ENCODE measurements around the gene SUPV3L1. TPM values are rescaled to one million over a fixed set of nuclear protein-coding genes. Genes with fewer than 3 reads are reported as not detected.

The SUPV3L1 gene
- total and polyA plus RNA-seq, 9 of the 15 experiments (the other 6 are each of a cell fraction or from before 2014, with no cell fraction given): 45.2 to 156 (median 92.6) TPM

DNA sequence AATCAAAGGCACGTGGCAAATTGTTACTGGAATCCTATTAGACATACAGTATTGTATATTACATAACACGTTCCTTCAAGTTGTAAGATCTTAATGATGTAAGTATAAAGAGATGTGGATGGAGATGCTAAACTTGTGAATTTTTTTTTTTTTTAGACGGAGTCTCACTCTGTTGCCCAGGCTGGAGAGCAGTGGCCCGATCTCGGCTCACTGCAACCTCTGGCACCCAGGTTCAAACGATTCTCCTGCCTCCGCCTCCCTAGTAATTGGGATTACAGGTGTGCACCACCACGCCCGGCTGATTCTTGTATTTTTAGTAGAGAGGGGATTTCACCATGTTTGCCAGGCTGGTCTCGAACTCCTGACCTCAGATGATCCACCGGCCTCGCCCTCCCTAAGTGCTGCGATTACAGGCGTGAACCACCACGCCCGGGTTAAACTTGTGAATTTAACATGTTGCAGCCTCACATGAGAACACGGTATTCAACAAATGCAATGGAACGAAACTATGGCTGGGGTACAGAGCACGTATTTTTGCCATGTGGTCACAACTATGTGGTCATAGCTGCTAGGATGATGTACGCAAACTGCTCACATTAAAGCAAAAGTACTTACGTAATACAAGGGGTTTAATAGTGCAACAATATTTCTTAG, 818 bp upstream of the SUPV3L1 start (continued):
- TF ChIP-seq TEAD1 (CRISPR knock-in tag; IDR thresholded peaks at IDR 0.05) (peak in 1 of 2 experiments; percentile 80; a peak in 2 of 4 replicates), ZNF551 (CRISPR knock-in tag; IDR thresholded peaks at IDR 0.05) (no peak), HDAC6 (IDR thresholded peaks at IDR 0.05; ENCODE audit: low read depth, low read length) (no peak), ZC3H4 (CRISPR knock-in tag; IDR thresholded peaks at IDR 0.05; ENCODE audit: borderline replicate concordance) (peak; percentile 79; the same call in 1 of the 2 replicates), FOXK1 (CRISPR knock-in tag; IDR thresholded peaks at IDR 0.05; ENCODE audit: borderline replicate concordance) (peak; percentile 61; the same call in 1 of the 2 replicates), ZNF436 (CRISPR knock-in tag; IDR thresholded peaks at IDR 0.05) (no peak), KDM1A (IDR thresholded peaks at IDR 0.05) (peak; percentile 46 to 58; a peak in 2 of 4 replicates), TAL1 (IDR thresholded peaks at IDR 0.05) (no peak), TAF7 (tag; IDR thresholded peaks at IDR 0.05) (peak; percentile 59), GTF2E2 (tag; IDR thresholded peaks at IDR 0.05) (0 out of 2 replicates have a peak, but pooled peaks have one; percentile 15), MTA3 (IDR thresholded peaks at IDR 0.05; ENCODE audit: borderline replicate concordance) (peak; percentile 92; the same call in 1 of the 2 replicates), SPI1 (IDR thresholded peaks at IDR 0.05; ENCODE audit: borderline replicate concordance, low read depth, low read length) (no peak), ELF1 (tag; IDR thresholded peaks at IDR 0.05) (no peak), ZNF707 (CRISPR knock-in tag; conservative IDR thresholded peaks at IDR 0.05) (no peak)
- TF ChIP-seq, protein P1, sequence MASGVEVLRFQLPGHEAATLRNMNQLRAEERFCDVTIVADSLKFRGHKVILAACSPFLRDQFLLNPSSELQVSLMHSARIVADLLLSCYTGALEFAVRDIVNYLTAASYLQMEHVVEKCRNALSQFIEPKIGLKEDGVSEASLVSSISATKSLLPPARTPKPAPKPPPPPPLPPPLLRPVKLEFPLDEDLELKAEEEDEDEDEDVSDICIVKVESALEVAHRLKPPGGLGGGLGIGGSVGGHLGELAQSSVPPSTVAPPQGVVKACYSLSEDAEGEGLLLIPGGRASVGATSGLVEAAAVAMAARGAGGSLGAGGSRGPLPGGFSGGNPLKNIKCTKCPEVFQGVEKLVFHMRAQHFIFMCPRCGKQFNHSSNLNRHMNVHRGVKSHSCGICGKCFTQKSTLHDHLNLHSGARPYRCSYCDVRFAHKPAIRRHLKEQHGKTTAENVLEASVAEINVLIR (CRISPR knock-in tag; IDR thresholded peaks at IDR 0.05): no peak
- TF ChIP-seq, protein P2, sequence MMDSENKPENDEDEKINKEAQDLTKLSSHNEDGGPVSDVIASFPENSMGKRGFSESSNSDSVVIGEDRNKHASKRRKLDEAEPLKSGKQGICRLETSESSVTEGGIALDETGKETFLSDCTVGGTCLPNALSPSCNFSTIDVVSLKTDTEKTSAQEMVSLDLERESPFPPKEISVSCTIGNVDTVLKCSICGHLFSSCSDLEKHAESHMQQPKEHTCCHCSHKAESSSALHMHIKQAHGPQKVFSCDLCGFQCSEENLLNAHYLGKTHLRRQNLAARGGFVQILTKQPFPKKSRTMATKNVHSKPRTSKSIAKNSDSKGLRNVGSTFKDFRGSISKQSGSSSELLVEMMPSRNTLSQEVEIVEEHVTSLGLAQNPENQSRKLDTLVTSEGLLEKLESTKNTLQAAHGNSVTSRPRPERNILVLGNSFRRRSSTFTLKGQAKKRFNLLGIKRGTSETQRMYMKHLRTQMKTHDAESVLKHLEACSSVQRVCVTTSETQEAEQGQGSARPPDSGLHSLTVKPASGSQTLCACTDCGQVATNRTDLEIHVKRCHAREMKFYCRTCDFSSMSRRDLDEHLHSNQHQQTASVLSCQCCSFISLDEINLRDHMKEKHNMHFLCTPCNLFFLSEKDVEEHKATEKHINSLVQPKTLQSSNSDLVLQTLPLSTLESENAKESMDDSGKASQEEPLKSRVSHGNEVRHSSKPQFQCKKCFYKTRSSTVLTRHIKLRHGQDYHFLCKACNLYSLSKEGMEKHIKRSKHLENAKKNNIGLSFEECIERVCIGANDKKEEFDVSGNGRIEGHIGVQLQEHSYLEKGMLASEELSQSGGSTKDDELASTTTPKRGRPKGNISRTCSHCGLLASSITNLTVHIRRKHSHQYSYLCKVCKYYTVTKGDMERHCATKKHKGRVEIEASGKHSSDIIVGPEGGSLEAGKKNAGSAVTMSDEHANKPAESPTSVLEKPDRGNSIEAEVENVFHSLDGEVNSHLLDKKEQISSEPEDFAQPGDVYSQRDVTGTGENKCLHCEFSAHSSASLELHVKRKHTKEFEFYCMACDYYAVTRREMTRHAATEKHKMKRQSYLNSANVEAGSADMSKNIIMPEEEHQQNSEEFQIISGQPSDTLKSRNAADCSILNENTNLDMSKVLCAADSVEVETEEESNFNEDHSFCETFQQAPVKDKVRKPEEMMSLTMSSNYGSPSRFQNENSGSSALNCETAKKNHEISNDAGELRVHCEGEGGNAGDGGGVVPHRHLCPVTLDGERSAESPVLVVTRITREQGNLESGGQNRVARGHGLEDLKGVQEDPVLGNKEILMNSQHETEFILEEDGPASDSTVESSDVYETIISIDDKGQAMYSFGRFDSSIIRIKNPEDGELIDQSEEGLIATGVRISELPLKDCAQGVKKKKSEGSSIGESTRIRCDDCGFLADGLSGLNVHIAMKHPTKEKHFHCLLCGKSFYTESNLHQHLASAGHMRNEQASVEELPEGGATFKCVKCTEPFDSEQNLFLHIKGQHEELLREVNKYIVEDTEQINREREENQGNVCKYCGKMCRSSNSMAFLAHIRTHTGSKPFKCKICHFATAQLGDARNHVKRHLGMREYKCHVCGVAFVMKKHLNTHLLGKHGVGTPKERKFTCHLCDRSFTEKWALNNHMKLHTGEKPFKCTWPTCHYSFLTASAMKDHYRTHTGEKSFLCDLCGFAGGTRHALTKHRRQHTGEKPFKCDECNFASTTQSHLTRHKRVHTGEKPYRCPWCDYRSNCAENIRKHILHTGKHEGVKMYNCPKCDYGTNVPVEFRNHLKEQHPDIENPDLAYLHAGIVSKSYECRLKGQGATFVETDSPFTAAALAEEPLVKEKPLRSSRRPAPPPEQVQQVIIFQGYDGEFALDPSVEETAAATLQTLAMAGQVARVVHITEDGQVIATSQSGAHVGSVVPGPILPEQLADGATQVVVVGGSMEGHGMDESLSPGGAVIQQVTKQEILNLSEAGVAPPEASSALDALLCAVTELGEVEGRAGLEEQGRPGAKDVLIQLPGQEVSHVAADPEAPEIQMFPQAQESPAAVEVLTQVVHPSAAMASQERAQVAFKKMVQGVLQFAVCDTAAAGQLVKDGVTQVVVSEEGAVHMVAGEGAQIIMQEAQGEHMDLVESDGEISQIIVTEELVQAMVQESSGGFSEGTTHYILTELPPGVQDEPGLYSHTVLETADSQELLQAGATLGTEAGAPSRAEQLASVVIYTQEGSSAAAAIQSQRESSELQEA (IDR thresholded peaks at IDR 0.05; ENCODE audit: low read depth): no peak; the same call in 1 of the 2 replicates
- TF ChIP-seq, protein P3, sequence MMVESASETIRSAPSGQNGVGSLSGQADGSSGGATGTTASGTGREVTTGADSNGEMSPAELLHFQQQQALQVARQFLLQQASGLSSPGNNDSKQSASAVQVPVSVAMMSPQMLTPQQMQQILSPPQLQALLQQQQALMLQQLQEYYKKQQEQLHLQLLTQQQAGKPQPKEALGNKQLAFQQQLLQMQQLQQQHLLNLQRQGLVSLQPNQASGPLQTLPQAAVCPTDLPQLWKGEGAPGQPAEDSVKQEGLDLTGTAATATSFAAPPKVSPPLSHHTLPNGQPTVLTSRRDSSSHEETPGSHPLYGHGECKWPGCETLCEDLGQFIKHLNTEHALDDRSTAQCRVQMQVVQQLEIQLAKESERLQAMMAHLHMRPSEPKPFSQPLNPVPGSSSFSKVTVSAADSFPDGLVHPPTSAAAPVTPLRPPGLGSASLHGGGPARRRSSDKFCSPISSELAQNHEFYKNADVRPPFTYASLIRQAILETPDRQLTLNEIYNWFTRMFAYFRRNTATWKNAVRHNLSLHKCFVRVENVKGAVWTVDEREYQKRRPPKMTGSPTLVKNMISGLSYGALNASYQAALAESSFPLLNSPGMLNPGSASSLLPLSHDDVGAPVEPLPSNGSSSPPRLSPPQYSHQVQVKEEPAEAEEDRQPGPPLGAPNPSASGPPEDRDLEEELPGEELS (CRISPR knock-in tag; IDR thresholded peaks at IDR 0.05; ENCODE audit: borderline replicate concordance): no peak

All from K562 (cell line).